ENCODE measurements around the gene RABEPK.

DNA sequence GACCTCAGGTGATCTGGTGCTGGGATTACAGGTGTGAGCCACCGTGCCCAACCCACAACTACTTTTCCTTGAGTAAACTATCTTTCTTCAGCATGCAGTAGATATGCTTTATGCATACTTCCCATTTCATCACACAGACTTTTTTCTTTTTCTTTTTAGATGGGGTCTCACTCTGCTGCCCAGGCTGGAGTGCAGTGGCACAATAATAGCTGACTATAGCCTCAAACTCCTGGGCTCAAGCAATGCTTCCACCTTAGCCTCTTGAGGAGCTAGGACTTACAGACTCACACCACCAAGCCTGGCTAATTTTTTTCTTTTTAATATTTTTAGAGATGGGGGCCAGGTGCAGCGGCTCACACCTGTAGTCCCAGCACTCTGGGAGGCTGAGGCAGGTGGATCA, 33.6 kb upstream of the RABEPK start:
- TF ChIP-seq POLR2A (IDR thresholded peaks at IDR 0.05), result no peak
- TF ChIP-seq, protein P1, sequence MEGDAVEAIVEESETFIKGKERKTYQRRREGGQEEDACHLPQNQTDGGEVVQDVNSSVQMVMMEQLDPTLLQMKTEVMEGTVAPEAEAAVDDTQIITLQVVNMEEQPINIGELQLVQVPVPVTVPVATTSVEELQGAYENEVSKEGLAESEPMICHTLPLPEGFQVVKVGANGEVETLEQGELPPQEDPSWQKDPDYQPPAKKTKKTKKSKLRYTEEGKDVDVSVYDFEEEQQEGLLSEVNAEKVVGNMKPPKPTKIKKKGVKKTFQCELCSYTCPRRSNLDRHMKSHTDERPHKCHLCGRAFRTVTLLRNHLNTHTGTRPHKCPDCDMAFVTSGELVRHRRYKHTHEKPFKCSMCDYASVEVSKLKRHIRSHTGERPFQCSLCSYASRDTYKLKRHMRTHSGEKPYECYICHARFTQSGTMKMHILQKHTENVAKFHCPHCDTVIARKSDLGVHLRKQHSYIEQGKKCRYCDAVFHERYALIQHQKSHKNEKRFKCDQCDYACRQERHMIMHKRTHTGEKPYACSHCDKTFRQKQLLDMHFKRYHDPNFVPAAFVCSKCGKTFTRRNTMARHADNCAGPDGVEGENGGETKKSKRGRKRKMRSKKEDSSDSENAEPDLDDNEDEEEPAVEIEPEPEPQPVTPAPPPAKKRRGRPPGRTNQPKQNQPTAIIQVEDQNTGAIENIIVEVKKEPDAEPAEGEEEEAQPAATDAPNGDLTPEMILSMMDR (IDR thresholded peaks at IDR 0.05), result no peak
